WTC11 (cell line): ENCODE results near the gene ATG16L1.

ENCODE experiments used
- NR2C2 ChIP-seq: sonication (generic); formaldehyde crosslinking; IDR thresholded peaks from 2 replicates; pipeline ENCODE4 v1.8.0; 2022; ENCODE audit warnings: mild to moderate bottlenecking, missing genetic modification reagents
- NR3C1 ChIP-seq: sonication (generic); formaldehyde crosslinking; conservative IDR thresholded peaks from 2 replicates; pipeline ENCODE4 v1.8.1; 2023; ENCODE audit warnings: low read depth, mild to moderate bottlenecking, missing genetic modification reagents
- RELA ChIP-seq: sonication (generic); formaldehyde crosslinking; IDR thresholded peaks from 2 replicates; pipeline ENCODE4 v1.8.1; 2022; ENCODE audit warnings: missing genetic modification reagents, mild to moderate bottlenecking, borderline replicate concordance
- TEAD4 ChIP-seq: sonication (generic); formaldehyde crosslinking; IDR thresholded peaks from 2 replicates; pipeline ENCODE4 v1.8.0; 2022; ENCODE audit warnings: mild to moderate bottlenecking, missing genetic modification reagents
- TP53 ChIP-seq: sonication (generic); formaldehyde crosslinking; IDR thresholded peaks from 2 replicates; pipeline ENCODE4 v1.8.1; 2023; ENCODE audit warnings: mild to moderate bottlenecking, missing genetic modification reagents
- USF2 ChIP-seq: sonication (generic); formaldehyde crosslinking; IDR thresholded peaks from 2 replicates; pipeline ENCODE4 v1.8.1; 2023; ENCODE audit warnings: mild to moderate bottlenecking, missing genetic modification reagents, moderate library complexity
- ZNF232 ChIP-seq: sonication (generic); formaldehyde crosslinking; IDR thresholded peaks from 2 replicates; pipeline ENCODE4 v1.8.0; 2022; ENCODE audit warnings: mild to moderate bottlenecking, missing genetic modification reagents
- ZNF263 ChIP-seq: sonication (generic); formaldehyde crosslinking; IDR thresholded peaks from 2 replicates; pipeline ENCODE4 v1.8.1; 2022; ENCODE audit warnings: low read depth, mild to moderate bottlenecking, moderate library complexity, missing genetic modification reagents
- ZNF512 ChIP-seq: sonication (generic); formaldehyde crosslinking; IDR thresholded peaks from 2 replicates; pipeline ENCODE4 v1.8.1; 2022; ENCODE audit warnings: missing genetic modification reagents, borderline replicate concordance
- TF ChIP-seq, protein P1 (sequence below): fragments of 200-600 bp; IDR thresholded peaks from 2 replicates; pipeline ENCODE4 v1.8.0; 2022; ENCODE audit warnings: antibody characterized with exemption
- TF ChIP-seq, protein P2 (sequence below): sonication (generic); formaldehyde crosslinking; IDR thresholded peaks from 2 replicates; pipeline ENCODE4 v1.8.0; 2022; ENCODE audit warnings: mild to moderate bottlenecking, missing genetic modification reagents
- TF ChIP-seq, protein P3 (sequence below): sonication (generic); formaldehyde crosslinking; IDR thresholded peaks from 2 replicates; pipeline ENCODE4 v1.8.0; 2022; ENCODE audit warnings: mild to moderate bottlenecking, missing genetic modification reagents

GRCh38 chr2:233331536-233331935 is 80.1 kb downstream of the ATG16L1 start:
- TF ChIP-seq, protein P1, sequence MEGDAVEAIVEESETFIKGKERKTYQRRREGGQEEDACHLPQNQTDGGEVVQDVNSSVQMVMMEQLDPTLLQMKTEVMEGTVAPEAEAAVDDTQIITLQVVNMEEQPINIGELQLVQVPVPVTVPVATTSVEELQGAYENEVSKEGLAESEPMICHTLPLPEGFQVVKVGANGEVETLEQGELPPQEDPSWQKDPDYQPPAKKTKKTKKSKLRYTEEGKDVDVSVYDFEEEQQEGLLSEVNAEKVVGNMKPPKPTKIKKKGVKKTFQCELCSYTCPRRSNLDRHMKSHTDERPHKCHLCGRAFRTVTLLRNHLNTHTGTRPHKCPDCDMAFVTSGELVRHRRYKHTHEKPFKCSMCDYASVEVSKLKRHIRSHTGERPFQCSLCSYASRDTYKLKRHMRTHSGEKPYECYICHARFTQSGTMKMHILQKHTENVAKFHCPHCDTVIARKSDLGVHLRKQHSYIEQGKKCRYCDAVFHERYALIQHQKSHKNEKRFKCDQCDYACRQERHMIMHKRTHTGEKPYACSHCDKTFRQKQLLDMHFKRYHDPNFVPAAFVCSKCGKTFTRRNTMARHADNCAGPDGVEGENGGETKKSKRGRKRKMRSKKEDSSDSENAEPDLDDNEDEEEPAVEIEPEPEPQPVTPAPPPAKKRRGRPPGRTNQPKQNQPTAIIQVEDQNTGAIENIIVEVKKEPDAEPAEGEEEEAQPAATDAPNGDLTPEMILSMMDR = no peak
- TF ChIP-seq, protein P2, sequence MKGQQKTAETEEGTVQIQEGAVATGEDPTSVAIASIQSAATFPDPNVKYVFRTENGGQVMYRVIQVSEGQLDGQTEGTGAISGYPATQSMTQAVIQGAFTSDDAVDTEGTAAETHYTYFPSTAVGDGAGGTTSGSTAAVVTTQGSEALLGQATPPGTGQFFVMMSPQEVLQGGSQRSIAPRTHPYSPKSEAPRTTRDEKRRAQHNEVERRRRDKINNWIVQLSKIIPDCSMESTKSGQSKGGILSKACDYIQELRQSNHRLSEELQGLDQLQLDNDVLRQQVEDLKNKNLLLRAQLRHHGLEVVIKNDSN (CRISPR knock-in tag) = no peak
- TF ChIP-seq, protein P3, sequence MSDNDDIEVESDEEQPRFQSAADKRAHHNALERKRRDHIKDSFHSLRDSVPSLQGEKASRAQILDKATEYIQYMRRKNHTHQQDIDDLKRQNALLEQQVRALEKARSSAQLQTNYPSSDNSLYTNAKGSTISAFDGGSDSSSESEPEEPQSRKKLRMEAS (CRISPR knock-in tag) = no peak
- TF ChIP-seq NR3C1 (no peak), NR2C2 (CRISPR knock-in tag) (no peak), RELA (CRISPR knock-in tag) (no peak), ZNF512 (CRISPR knock-in tag) (no peak), ZNF263 (CRISPR knock-in tag) (no peak), ZNF232 (no peak), USF2 (CRISPR knock-in tag) (no peak), TP53 (CRISPR knock-in tag) (no peak), TEAD4 (CRISPR knock-in tag) (no peak)
